Measurements from ENCODE around the gene CYP20A1.
"Not testable (repeated sequence)": the region's sequence is repeated elsewhere in the genome, so short reads cannot be mapped to it uniquely, and the experiment has no call there.

The CYP20A1 gene

DNA sequence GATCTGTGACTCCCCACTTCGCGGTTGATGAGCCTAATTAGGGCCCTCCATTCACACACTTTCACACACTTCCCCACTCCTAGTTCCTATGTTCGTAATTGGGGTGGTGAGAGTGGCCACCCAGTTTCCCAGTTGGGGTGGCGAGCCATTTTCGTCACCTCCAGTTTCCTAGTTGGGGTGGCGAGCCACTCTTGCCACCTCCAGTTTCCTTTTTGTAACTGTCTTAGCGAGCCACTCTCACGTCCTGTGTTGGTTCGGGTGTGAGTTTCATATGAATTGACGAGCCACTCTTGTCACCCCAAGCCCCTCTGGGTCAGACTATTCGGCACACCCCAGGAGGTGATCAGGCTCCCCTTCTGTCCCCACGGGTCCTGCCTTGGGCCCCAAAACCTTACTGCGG is 14.0 kb downstream of the CYP20A1 start:
- TF ChIP-seq, protein P1, sequence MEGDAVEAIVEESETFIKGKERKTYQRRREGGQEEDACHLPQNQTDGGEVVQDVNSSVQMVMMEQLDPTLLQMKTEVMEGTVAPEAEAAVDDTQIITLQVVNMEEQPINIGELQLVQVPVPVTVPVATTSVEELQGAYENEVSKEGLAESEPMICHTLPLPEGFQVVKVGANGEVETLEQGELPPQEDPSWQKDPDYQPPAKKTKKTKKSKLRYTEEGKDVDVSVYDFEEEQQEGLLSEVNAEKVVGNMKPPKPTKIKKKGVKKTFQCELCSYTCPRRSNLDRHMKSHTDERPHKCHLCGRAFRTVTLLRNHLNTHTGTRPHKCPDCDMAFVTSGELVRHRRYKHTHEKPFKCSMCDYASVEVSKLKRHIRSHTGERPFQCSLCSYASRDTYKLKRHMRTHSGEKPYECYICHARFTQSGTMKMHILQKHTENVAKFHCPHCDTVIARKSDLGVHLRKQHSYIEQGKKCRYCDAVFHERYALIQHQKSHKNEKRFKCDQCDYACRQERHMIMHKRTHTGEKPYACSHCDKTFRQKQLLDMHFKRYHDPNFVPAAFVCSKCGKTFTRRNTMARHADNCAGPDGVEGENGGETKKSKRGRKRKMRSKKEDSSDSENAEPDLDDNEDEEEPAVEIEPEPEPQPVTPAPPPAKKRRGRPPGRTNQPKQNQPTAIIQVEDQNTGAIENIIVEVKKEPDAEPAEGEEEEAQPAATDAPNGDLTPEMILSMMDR (IDR thresholded peaks at IDR 0.05; ENCODE audit: insufficient read depth, low read depth, low read length, missing control alignments): no peak
- no peak for DNase-seq (ENCODE audit: low read depth)
- H3K4me3 ChIP-seq (ENCODE audit: low read length): no peak overlapping the region

DNA sequence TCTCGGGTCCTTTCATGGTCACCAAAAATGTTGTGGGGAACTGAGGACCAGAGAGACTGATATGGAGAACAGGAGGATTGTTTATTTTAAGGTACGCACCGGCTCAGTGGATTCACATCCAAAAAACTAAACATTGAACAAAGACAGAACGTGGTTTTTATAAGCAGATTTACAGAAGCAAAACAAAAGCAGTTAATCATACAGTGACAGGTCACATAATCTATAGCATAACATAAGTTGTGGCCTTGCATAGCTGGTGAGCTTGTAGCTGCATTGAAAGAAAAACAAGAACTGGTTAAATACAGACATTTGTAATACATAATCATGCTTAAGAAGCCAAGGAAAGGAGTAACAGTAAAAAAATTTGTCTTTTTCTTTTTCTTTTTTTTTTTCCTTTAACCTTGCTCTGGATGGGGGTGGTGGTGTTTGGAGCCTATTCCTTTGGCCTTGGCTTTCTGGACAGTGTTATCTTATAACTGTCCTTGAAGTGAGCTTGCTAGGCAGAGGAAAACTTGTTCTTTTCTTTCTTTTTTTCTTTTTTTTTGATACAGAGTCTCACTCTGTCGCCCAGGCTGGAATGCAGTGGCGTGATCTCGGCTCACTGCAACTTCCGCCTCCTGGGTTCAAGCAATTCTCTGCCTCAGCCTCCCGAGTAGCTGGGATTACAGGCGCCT is 14.7 kb downstream of the CYP20A1 start:
- H3K4me3 ChIP-seq (ENCODE audit: low read length); DNase-seq (ENCODE audit: low read depth): not testable (repeated sequence)

DNA sequence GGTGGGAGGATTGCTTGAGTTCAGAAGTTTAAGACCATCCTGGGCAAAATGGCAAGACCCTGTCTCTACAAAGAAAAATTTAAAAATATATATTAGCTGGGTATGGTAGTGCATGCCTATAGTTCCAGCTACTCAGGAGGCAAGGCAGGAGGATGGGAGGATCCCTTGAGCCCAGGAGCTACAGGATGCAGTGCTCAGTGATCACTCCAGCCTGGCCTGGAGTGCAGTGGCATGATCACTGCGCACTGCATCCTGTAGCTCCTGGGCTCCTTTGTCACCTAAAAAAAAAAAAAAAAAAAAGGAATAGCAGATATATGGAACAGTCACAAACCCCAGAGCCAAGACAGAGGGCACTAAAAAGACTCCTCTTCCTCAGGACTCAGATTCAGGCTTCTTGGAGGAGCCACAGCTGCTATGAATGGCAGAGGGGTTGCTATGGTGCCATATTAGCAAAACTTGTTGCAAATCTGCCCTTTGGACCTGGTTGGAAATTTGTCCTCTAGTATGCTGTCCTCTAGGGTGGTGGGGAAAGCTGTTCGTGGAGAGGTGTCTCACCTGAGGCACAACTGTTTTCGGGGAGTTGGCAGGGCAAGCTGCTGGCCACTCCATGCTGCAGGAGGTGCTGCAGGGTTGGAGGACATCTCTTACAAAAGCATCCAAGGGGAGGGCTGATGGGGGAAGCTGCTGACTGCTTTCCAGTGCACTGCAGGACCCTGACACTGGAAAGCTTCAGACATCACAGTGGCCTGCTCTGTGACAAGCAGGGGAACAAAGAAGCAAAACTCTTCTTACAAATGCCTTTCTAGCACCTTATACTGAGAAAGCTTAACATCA is 22.7 kb downstream of the CYP20A1 start:
- TF ChIP-seq, protein P1 (IDR thresholded peaks at IDR 0.05; ENCODE audit: insufficient read depth, low read depth, low read length, missing control alignments): no peak
- no peak overlapping the region for H3K4me3 ChIP-seq (ENCODE audit: low read length)
- DNase-seq (ENCODE audit: low read depth): no peak

DNA sequence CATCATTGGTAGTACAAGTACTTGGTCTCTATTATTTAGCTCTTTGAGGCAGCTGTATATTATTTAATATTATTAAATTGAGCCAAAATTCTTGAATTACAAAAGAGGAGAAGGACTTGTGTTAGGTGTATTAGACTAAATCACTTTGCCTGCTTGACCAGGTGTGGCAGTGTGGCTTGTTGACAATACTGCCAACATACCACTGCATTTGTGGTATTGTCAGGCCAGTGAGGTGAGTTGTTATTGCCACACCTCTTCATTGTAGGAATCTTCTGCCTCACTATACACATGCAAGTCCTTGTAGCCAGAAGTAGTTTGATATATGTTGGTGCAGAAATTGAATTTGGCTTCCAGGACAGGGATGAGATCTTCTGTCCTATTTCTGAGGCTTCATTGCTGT is 40.5 kb downstream of the CYP20A1 start:
- no peak overlapping the region for H3K4me3 ChIP-seq (ENCODE audit: low read length)
- TF ChIP-seq, protein P1 (IDR thresholded peaks at IDR 0.05; ENCODE audit: insufficient read depth, low read depth, low read length, missing control alignments): peak; percentile 18
- peak; percentile 44 for DNase-seq (ENCODE audit: low read depth)

DNA sequence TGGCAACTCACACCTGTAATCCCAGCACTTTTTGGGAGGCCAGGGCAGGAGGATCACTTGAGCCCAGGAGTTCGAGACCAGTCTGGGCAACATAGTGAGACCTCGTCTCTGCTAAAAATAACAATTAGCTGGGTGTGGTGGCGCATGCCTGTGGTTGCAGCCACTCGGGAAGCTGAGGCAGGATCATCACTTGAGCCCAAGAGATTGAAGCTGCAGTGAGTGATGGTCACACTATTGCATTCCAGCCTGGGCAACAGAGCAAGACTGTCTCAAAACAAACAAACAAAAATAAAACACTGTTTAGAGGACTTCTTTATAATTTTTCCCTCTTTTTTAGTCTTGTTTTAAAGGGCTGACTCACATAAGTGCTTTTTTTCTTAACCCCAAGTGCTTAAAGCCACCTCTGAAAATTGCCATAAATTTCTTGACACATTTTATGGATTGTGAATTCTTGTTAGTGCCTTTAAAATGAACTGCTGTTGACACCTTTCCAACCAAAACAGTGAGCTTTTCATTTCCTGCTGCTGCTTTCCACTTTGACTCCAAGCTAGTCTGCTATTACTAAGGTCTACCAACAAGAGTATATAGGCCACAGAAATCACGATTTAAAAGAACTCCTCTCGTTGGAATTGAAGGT is 41.7 kb downstream of the CYP20A1 start:
- DNase-seq (ENCODE audit: low read depth): no peak
- TF ChIP-seq, protein P1 (IDR thresholded peaks at IDR 0.05; ENCODE audit: insufficient read depth, low read depth, low read length, missing control alignments): no peak
- no peak overlapping the region for H3K4me3 ChIP-seq (ENCODE audit: low read length)

DNA sequence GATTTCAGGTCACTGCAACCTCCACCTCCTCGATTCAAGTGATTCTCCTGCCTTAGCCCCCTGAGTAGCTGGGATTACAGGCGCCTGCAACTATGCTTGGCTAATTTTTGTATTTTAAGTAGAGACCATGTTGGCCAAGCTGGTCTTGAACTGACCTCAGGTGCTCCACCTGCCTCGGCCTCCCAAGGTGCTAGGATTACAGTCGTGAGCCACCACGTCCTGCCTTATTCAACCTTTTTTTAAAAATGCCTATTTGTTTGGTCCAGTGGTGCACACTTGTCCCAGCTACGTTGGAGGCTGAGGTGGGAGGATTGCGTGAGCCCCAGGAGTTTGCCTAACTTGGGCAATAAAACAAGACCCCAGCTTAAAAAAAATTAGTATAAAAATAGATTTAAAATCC is 43.3 kb downstream of the CYP20A1 start:
- no peak overlapping the region for H3K4me3 ChIP-seq (ENCODE audit: low read length)
- TF ChIP-seq, protein P1 (IDR thresholded peaks at IDR 0.05; ENCODE audit: insufficient read depth, low read depth, low read length, missing control alignments): no peak
- DNase-seq (ENCODE audit: low read depth): no peak

DNA sequence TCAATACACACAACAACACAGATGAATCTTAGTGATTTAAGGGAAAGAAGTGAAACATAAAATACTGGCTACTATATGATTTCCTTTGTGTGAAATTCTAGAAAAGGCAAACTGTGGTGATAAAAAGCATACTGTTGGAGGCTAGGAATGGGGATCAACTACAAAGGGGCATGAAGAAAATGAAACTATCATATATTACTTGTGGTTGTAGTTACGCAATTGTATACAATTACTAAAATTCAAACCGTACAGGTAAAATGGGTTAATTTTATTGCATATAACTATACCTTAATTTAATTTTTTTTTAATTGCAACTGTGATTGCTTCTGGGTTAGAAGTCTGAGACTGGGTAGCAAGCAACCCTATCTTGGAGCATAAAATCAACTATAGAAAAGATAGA is 47.7 kb downstream of the CYP20A1 start:
- DNase-seq (ENCODE audit: low read depth): no peak
- TF ChIP-seq, protein P1 (IDR thresholded peaks at IDR 0.05; ENCODE audit: insufficient read depth, low read depth, low read length, missing control alignments): no peak
- no peak overlapping the region for H3K4me3 ChIP-seq (ENCODE audit: low read length)
